Stimulated activated CD8-positive, alpha-beta memory T cell treated with anti-CD3 and anti-CD28 coated beads, Interleukin-15, amount 100 ng/mL, for 24 hours (primary cell): Measurements from ENCODE around the gene OR4A5.
"Not testable (repeated sequence)": the region's sequence is repeated elsewhere in the genome, so short reads cannot be mapped to it uniquely, and the experiment has no call there.

Experiments
- DNase-seq: peaks from one replicate; pipeline ENCODE4 v3.0.0-alpha.2; 2020; ENCODE audit warnings: low read depth

Gene OR4A5, protein sequence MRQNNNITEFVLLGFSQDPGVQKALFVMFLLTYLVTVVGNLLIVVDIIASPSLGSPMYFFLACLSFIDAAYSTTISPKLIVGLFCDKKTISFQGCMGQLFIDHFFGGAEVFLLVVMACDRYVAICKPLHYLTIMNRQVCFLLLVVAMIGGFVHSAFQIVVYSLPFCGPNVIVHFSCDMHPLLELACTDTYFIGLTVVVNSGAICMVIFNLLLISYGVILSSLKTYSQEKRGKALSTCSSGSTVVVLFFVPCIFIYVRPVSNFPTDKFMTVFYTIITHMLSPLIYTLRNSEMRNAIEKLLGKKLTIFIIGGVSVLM

DNA sequence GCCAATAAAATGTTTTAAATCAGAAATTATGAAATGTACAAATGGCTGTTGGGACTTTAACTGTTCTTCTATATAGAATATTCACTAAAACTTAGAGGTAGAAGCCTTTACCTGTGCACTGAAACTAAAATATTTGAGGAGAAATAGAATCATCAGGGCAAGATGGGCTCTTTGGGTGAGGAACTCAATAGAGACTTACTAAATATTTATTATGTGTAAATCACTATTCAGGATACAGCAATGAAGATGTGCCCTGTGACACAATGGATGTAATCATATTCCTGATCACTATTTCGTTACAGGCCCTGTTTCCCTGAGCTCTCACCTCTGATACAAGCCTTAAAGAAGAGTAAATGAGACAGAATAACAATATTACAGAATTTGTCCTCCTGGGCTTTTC, at the start of gene OR4A5:
OR4A5 (plus strand) TSS at position 301 of the 400 bp plus-strand sequence; CDS start at position 354, 53 bp downstream.
- not testable (repeated sequence) for DNase-seq

DNA sequence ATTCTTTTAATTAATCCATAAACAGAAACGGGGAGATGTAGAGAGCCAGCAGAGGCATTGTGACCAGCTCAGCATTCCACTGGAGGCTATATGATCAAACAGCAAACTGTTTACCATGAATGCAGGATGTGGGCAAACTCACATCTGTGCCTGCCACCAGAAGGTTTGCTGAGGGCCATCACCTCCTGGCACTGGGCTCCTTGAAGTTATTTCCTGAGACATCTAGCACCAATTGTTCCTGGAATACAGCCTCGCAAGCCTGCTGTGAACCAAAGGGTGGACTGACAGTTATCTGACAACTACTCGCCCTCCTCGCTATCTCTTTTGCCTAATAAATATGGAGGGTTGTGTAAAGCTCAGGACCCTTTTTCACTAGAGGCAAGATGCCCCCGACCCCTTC, 13.5 kb downstream of the OR4A5 start:
- not testable (repeated sequence) for DNase-seq
